ENCODE results near the gene ZNF383.
"Not testable (repeated sequence)": the region's sequence is repeated elsewhere in the genome, so short reads cannot be mapped to it uniquely, and the experiment has no call there.

Gene ZNF383

GRCh38 chr19:37292998-37293939, 75.3 kb downstream of the ZNF383 start:
- DNase-seq = not testable (repeated sequence)

- DNase-seq = not testable (repeated sequence)
Measured at GRCh38 chr19:37294246-37294645, 76.2 kb downstream of the ZNF383 start.

Data from right kidney (tissue), 1 donor.